Breast epithelium (tissue), 3 donors: ENCODE results near the gene TSSK2.

Source experiments
- POLR2A ChIP-seq: fragments of 450-650 bp; IDR thresholded peaks from one replicate; pipeline ENCODE4 v1.6.1; 2016; ENCODE audit warnings: antibody characterized with exemption, mild to moderate bottlenecking, moderate library complexity
- TF ChIP-seq, protein P1 (sequence below), 3 donors: fragments of 450-650 bp; IDR thresholded peaks; one replicate each; pipeline ENCODE4 v1.5.1; 2016 to 2017; ENCODE audit warnings: antibody characterized with exemption in 3 of 3, mild to moderate bottlenecking in 3 of 3, moderate library complexity in 3 of 3

DNA sequence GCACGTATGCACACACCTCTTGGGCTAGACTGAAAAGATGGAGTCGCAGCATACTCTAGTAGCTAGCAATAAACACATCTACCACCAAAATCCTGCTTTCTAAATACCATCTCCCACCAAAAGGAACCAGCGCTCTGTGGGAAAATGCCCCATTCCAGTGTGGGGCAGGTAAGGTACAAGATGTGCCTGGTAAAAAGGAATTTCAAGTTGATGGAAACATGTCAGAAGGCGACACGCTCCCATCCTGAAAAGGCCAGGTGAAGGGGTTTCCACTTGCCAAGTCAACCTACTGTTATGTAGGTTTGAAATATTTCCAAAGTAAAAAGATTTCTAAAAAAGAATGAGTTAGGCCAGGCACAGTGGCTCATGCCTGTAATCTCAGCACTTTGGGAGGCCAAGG is 17.7 kb upstream of the TSSK2 start:
- no peak for TF ChIP-seq POLR2A
- TF ChIP-seq, protein P1, sequence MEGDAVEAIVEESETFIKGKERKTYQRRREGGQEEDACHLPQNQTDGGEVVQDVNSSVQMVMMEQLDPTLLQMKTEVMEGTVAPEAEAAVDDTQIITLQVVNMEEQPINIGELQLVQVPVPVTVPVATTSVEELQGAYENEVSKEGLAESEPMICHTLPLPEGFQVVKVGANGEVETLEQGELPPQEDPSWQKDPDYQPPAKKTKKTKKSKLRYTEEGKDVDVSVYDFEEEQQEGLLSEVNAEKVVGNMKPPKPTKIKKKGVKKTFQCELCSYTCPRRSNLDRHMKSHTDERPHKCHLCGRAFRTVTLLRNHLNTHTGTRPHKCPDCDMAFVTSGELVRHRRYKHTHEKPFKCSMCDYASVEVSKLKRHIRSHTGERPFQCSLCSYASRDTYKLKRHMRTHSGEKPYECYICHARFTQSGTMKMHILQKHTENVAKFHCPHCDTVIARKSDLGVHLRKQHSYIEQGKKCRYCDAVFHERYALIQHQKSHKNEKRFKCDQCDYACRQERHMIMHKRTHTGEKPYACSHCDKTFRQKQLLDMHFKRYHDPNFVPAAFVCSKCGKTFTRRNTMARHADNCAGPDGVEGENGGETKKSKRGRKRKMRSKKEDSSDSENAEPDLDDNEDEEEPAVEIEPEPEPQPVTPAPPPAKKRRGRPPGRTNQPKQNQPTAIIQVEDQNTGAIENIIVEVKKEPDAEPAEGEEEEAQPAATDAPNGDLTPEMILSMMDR (IDR thresholded peaks at IDR 0.05): no peak
